Hematopoietic multipotent progenitor cell treated with erythropoietin and hydrocortisone succinate and interleukin-3 and kit ligand, for 15 days (in vitro differentiated cells): ENCODE results near the gene CASP5.
"Not testable (repeated sequence)": the region's sequence is repeated elsewhere in the genome, so short reads cannot be mapped to it uniquely, and the experiment has no call there.

Source experiments
- DNase-seq: peaks from one replicate; pipeline ENCODE4 v3.0.0-alpha.2; 2015; ENCODE audit warnings: low spot score

Gene CASP5

GRCh38 chr11:105023003-105023402 lies at the start of gene CASP5:
TSS of gene CASP5 (minus strand) at chr11:105023168. CDS start at chr11:105023136, 32 bp downstream.
- DNase-seq, result no peak

- not testable (repeated sequence) for DNase-seq
Measured at GRCh38 chr11:105072080-105072479, 49.1 kb upstream of the CASP5 start.

DNA sequence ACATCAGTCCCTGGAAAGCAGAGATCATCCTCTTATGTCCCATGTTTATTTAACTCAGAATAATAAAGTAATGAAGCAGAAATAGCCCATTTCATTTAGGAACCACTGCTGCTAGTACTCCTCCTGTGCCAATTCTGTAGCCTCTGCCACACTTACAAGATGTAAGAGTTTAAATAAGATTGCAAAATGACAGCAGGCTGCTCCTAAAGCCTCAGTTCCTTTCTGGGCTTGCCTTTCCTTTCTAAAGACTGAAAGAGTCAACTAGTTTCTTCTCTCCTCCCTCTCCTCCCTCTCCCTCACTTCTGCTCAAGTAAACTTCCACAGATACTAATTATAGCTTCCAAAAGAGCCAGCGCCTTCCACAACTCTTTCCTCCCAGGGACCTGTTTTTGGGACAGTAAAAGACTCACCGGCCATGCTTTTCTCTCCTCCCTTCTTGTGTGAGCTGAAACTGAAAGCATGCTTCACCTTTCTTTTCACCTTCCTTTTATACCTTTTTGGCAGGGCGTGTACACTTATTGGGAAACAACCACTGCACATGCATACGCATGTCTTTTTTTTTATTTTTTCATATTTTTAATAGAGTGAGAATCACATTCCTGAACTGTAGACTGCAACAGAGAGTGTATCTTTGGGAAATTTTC lies 48.2 kb upstream of the CASP5 start:
- no peak for DNase-seq

GRCh38 chr11:105070306-105070705 lies 47.3 kb upstream of the CASP5 start:
- no peak for DNase-seq

- DNase-seq, result not testable (repeated sequence)
Measured at GRCh38 chr11:105069749-105070148, 46.8 kb upstream of the CASP5 start.

DNA sequence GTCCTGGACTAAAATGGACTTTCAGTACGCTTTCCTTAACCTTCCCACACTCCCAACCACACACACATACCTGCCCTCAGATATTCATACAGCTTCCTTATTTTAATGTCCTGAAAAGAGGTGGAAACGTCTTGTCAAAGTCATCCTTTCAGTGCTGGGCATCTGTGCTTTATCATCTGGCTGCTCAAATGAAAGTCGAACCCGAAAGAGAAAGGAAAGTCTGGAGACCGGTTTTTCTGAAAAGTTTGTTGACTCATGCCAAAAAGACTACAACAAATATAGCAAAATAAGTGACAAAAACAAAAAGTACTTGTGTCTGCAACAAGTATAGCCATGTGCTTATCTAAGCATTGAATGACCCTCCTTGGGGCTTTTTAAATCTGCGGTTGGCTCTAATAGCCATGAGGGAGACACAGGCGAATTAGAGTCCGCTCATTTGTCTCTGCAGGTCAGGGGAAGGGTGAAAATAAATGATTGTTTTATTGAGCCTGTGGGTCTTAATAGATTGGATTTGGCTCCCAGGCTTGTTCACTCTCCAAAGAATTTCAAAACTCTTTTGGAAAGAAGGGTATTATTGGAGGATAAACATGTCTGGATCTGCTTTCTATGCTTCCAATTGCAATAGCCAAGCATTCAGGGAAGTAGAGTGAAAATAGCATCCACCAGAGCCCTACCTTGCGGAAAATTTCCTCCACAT lies 40.4 kb upstream of the CASP5 start:
- not testable (repeated sequence) for DNase-seq

GRCh38 chr11:105057432-105057831 lies 34.5 kb upstream of the CASP5 start:
- no peak for DNase-seq

GRCh38 chr11:105056446-105056845 lies 33.5 kb upstream of the CASP5 start:
- DNase-seq, result no peak

DNA sequence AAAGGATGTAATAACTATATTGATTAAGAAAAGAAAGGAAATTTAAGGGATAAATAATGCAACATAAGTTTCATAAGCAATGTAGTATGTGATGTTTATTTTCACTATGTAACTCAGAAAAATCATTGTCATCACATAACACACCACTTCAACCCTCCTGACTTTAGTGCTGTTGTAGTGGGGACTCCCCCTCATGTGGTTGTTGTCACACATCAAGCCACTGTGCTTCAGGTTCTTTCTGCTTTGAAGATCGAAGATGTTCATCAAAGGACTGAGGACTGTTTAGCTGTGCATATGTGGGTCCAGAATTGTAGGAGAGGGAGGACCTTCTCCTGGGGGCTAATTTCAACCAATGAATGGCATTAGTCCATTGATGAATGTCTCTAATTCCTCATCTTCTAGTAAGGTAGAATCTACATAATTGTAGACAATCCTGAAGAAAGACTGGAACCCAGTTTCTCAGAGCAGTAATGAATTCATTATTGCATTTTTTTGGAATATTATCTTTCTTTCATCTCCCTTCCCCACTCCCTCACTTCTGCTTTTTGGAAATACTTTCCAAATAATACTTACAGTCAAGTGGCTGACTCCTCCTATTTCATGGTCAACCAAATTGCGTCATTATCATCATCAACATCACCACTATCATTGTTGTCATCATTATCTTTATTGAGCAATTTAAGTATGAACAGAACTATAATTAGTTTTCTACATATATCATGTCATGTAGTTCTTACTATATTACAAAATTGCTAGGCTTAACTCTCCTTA lies 31.9 kb upstream of the CASP5 start:
- DNase-seq, result no peak

DNA sequence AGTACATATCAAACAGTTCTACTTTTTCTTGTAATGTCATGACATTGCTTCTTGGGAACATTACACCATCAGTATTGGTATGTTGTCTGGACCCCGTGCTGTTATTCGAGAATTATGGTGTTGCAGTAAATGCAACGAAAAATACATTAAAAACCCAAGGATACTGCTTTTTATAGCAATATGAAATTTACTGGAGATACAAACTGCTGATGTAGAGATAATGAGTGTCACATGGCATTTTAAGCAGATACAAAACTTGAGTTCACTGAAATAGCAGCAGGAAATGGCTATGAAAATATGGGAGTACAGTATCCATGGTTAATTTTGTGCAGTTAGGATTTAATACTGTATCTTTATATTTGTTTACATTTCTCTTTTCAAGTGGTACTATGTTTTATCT lies 29.5 kb upstream of the CASP5 start:
- DNase-seq, result no peak

DNA sequence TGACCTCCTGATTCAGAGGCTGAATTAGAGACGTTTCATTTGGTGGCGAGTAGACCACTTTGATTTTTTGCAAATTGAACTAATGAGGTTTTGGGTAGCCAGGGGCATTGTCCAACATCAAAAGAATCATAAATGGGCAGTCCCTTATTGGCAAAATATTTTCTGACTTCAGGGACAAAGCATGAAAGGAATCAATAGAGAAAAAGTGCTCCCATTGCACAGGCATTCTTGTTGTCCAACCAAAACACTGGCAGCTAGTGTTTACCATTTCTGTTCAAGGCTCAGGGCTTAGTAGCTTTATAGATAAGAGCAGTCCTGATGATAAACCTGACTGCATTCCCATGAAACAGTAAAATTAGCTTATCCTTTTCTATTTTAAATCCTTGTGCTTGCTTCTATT lies 28.6 kb upstream of the CASP5 start:
- no peak for DNase-seq

GRCh38 chr11:105049481-105049880 lies 26.5 kb upstream of the CASP5 start:
- no peak for DNase-seq

- DNase-seq, result no peak
Measured at GRCh38 chr11:105046898-105047579, 24.1 kb upstream of the CASP5 start.

GRCh38 chr11:105045676-105046296 lies 22.8 kb upstream of the CASP5 start:
- DNase-seq, result no peak

DNA sequence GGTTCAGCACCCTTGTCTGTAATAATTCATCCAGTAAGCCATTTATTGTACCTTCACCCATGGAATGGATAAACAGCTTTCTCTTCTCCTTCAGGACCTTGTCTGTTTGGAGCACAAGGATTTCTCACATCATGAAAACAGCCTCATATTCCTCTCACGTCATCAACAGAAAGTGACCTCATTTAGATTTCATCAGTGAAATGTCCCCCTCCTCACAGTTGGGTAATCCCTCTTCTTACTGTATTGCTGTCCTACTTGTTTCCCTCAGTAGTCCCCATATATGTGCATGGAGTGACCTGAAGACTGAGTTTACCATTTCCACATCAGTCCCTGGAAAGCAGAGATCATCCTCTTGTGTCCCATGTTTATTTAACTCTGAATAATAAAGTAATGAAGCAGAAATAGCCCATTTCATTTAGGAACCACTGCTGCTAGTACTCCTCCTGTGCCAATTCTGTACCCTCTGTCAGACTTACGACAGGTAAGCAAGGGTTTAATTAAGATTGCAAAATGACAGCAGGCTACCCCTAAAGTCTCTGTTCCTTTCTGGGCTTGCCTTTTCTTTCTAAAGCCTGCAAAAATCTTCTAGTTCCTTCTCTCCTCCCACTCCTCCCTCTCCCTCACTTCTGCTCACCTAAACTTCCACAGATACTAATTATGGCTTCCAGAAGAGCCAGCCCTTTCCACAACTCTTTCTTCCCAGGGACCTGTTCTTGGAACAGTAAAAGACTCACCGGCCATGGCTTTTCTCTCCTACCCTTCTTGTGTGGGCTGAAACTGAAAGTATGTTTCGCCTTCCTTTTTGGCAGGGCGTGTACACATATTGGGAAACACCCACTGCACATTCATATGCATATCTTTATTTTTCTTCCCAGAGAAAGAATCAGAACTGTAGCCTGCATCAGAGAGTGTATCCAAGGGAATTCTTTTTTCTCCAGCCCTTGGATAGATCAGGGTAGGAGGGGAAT lies 21.9 kb upstream of the CASP5 start, which contains the start of gene CARD16:
CARD16 (minus strand) TSS at position 779 of the 968 bp plus-strand sequence; CDS start at position 741, 38 bp downstream.
- peak; percentile 13 for DNase-seq

- DNase-seq, result no peak
Measured at GRCh38 chr11:105042178-105042577, 19.2 kb upstream of the CASP5 start.

GRCh38 chr11:105040703-105041102 lies 17.7 kb upstream of the CASP5 start:
- no peak for DNase-seq

- no peak for DNase-seq
Measured at GRCh38 chr11:105034813-105035620, 12.0 kb upstream of the CASP5 start, which contains the start of gene CASP1. TSS of gene CASP1 (minus strand) at chr11:105035144. CDS start at chr11:105035113, 31 bp downstream.

DNA sequence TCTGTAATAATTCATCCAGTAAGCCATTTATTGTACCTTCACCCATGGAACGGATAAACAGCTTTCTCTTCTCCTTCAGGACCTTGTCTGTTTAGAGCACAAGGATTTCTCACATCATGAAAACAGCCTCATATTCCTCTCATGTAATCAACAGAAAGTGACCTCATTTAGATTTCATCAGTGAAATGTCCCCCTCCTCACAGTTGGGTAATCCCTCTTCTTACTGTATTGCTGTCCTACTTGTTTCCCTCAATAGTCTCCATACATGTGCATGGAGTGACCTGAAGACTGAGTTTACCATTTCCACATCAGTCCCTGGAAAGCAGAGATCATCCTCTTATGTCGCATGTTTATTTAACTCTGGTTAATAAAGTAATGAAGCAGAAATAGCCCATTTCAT lies 11.4 kb upstream of the CASP5 start:
- not testable (repeated sequence) for DNase-seq

DNA sequence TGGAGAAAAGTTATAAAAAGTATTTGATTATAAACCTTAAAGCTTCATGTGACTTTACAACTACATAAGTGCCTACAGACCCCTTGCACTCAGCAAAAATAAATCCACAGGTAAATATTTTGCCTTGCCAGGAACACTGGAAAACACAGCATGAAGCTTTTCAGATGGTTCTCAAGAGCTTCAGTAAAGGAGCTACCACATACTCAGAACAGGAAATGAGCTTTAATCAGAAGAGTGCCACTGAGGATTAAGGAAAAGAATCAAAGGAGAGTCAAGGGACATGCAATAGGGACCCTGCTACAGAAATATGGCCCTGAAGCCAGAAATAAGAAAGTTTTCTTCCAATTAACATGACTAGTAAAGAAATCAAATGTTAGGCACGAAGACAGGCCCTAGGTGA lies 10.8 kb upstream of the CASP5 start:
- DNase-seq, result no peak
